ENCODE data around the gene MEAK7.

The MEAK7 gene

DNA sequence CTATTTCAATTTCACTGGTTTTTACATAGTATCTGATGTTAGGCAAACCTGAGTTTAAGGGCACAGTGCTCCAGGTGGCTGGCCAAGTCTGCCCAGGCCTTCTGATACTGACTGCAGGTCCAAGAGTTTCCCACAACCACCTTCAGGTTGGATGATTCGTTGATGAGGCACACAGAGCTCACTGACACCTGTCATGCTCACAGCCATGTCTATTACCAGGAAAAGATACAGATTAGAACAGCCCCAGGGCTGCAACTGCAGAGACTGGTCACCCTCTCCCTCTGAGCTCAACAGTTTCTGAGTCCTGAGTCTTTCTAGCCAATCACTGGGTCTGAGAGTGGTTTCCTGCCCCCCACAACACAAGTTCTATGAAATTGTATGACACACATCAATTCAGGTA is 37.2 kb downstream of the MEAK7 start:
- H3K36me3 ChIP-seq (ENCODE audit: control insufficient read depth, low read length): no peaks in the 10 kb centered on the region; the same call in 1 of the 2 replicates
- H3K4me3 ChIP-seq (ENCODE audit: low read length): no peak overlapping the region
- no peaks in the 10 kb centered on the region for H3K4me1 ChIP-seq (ENCODE audit: control insufficient read depth, low read length)
- TF ChIP-seq EZH2phosphoT487 (IDR thresholded peaks at IDR 0.05; ENCODE audit: borderline replicate concordance, low read length): no peak
- TF ChIP-seq, protein P1, sequence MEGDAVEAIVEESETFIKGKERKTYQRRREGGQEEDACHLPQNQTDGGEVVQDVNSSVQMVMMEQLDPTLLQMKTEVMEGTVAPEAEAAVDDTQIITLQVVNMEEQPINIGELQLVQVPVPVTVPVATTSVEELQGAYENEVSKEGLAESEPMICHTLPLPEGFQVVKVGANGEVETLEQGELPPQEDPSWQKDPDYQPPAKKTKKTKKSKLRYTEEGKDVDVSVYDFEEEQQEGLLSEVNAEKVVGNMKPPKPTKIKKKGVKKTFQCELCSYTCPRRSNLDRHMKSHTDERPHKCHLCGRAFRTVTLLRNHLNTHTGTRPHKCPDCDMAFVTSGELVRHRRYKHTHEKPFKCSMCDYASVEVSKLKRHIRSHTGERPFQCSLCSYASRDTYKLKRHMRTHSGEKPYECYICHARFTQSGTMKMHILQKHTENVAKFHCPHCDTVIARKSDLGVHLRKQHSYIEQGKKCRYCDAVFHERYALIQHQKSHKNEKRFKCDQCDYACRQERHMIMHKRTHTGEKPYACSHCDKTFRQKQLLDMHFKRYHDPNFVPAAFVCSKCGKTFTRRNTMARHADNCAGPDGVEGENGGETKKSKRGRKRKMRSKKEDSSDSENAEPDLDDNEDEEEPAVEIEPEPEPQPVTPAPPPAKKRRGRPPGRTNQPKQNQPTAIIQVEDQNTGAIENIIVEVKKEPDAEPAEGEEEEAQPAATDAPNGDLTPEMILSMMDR (IDR thresholded peaks at IDR 0.05; ENCODE audit: low read depth, low read length, poor library complexity, severe bottlenecking): no peak
- H3K27ac ChIP-seq (ENCODE audit: low read depth, low read length): no peak overlapping the region
- no peaks in the 10 kb centered on the region for H3K79me2 ChIP-seq (ENCODE audit: control insufficient read depth, low read length)
- no peaks in the 10 kb centered on the region for H3K9me2 ChIP-seq (replicated peaks; ENCODE audit: control insufficient read depth, low read length)
- no peak overlapping the region for H3K4me2 ChIP-seq (ENCODE audit: low read length)
- no peaks in the 10 kb centered on the region for H3F3A ChIP-seq (ENCODE audit: control insufficient read depth, insufficient read depth)
- H3K9me3 ChIP-seq (ENCODE audit: control insufficient read depth, insufficient read depth, low read length): peaks cover 12% of the 10 kb centered on the region
- no peaks in the 10 kb centered on the region; the same call in 1 of the 2 replicates for H3K27me3 ChIP-seq (ENCODE audit: control insufficient read depth, low read length)
- no peaks in the 10 kb centered on the region for H4K20me1 ChIP-seq (ENCODE audit: control insufficient read depth, insufficient read depth, low read depth, low read length)

DNA sequence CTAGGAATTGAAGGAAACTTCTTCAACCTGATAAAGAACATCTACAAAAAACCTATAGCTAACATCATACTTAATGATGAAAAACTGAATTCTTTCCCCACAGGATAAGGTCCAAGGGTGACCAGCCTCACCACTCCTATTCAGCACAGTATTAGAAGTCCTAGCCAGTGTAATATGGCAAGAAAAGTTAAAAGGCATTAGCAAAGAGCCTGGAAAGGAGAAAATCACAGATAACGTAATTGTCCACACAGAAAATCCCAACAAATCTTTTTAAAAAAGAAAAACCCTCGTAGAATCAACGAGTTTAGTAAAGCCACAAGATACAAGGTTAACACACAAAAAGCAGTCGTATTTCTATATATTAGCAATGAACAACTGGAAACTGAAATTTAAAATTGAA is 37.8 kb downstream of the MEAK7 start:
- Histone ChIP-seq H3K4me2 (ENCODE audit: low read length) (no peak overlapping the region), H3K36me3 (ENCODE audit: control insufficient read depth, low read length) (no peaks in the 10 kb centered on the region; the same call in 1 of the 2 replicates), H3K79me2 (ENCODE audit: control insufficient read depth, low read length) (no peaks in the 10 kb centered on the region), H3K9me2 (replicated peaks; ENCODE audit: control insufficient read depth, low read length) (no peaks in the 10 kb centered on the region), H3F3A (ENCODE audit: control insufficient read depth, insufficient read depth) (no peaks in the 10 kb centered on the region), H3K4me3 (ENCODE audit: low read length) (no peak overlapping the region), H3K27ac (ENCODE audit: low read depth, low read length) (no peak overlapping the region), H4K20me1 (ENCODE audit: control insufficient read depth, insufficient read depth, low read depth, low read length) (no peaks in the 10 kb centered on the region), H3K4me1 (ENCODE audit: control insufficient read depth, low read length) (no peaks in the 10 kb centered on the region), H3K27me3 (ENCODE audit: control insufficient read depth, low read length) (no peaks in the 10 kb centered on the region; the same call in 1 of the 2 replicates), H3K9me3 (ENCODE audit: control insufficient read depth, insufficient read depth, low read length) (peaks cover 12% of the 10 kb centered on the region)
- no peak for TF ChIP-seq EZH2phosphoT487 (IDR thresholded peaks at IDR 0.05; ENCODE audit: borderline replicate concordance, low read length)
- TF ChIP-seq, protein P1 (IDR thresholded peaks at IDR 0.05; ENCODE audit: low read depth, low read length, poor library complexity, severe bottlenecking): no peak

DNA sequence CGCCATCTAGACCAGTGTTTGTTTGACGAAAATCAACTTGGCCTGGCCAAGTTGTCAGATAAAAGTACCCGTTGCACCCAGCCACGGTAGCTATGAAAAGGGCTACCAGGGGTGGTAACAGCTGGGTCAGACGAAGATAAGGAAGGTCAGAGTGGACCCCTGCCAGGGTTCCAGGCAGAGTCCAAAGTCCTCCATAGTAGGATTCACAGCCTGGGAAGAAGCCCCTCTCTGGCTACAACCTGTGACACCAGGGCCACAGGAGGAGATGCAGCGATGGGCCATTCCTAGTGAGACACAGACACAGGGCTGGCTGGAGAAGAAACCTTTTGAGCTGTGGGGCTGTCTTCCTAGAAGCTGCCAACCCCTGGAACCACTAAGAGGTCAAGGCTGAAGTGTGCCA is 39.3 kb downstream of the MEAK7 start:
- Histone ChIP-seq H3K4me3 (ENCODE audit: low read length) (no peak overlapping the region), H3K4me2 (ENCODE audit: low read length) (no peak overlapping the region), H3K9me3 (ENCODE audit: control insufficient read depth, insufficient read depth, low read length) (peaks cover 12% of the 10 kb centered on the region), H3K27me3 (ENCODE audit: control insufficient read depth, low read length) (no peaks in the 10 kb centered on the region; the same call in 1 of the 2 replicates), H3F3A (ENCODE audit: control insufficient read depth, insufficient read depth) (no peaks in the 10 kb centered on the region), H3K27ac (ENCODE audit: low read depth, low read length) (no peak overlapping the region), H4K20me1 (ENCODE audit: control insufficient read depth, insufficient read depth, low read depth, low read length) (no peaks in the 10 kb centered on the region), H3K4me1 (ENCODE audit: control insufficient read depth, low read length) (no peaks in the 10 kb centered on the region), H3K36me3 (ENCODE audit: control insufficient read depth, low read length) (no peaks in the 10 kb centered on the region; the same call in 1 of the 2 replicates), H3K9me2 (replicated peaks; ENCODE audit: control insufficient read depth, low read length) (no peaks in the 10 kb centered on the region), H3K79me2 (ENCODE audit: control insufficient read depth, low read length) (no peaks in the 10 kb centered on the region)
- TF ChIP-seq, protein P1 (IDR thresholded peaks at IDR 0.05; ENCODE audit: low read depth, low read length, poor library complexity, severe bottlenecking): no peak
- TF ChIP-seq EZH2phosphoT487 (IDR thresholded peaks at IDR 0.05; ENCODE audit: borderline replicate concordance, low read length): no peak

All from DOHH2 (cell line).